HEK293 (cell line): ENCODE results near the gene RNF224.

Experiments used
- AEBP2 ChIP-seq: fragments of 450-650 bp; formaldehyde crosslinking; IDR thresholded peaks from 2 replicates; pipeline ENCODE4 v1.5.1; 2016; ENCODE audit warnings: missing biosample characterization, missing genetic modification characterization, borderline replicate concordance
- FEZF1 ChIP-seq: fragments of 450-650 bp; formaldehyde crosslinking; IDR thresholded peaks from 2 replicates; pipeline ENCODE4 v1.5.1; 2016; ENCODE audit warnings: missing biosample characterization, missing genetic modification characterization
- GLI2 ChIP-seq: fragments of 450-650 bp; formaldehyde crosslinking; IDR thresholded peaks from 2 replicates; pipeline ENCODE4; 2017; ENCODE audit warnings: missing biosample characterization, missing genetic modification characterization, low read depth, borderline replicate concordance
- HOXD13 ChIP-seq: sonication (generic); formaldehyde crosslinking; IDR thresholded peaks from 2 replicates; pipeline ENCODE4 v1.8.0; 2022; ENCODE audit warnings: missing genetic modification reagents, borderline replicate concordance
- IKZF3 ChIP-seq: fragments of 450-650 bp; IDR thresholded peaks from 2 replicates; pipeline ENCODE4 v1.5.0; 2018; ENCODE audit warnings: missing biosample characterization, mild to moderate bottlenecking, missing genetic modification characterization, moderate library complexity
- KLF10 ChIP-seq: fragments of 450-650 bp; IDR thresholded peaks from 2 replicates; pipeline ENCODE4 v1.5.1; 2018; ENCODE audit warnings: missing biosample characterization, mild to moderate bottlenecking, missing genetic modification characterization
- KLF8 ChIP-seq: fragments of 450-650 bp; formaldehyde crosslinking; IDR thresholded peaks from 2 replicates; pipeline ENCODE4 v1.5.1; 2016; ENCODE audit warnings: missing biosample characterization, missing genetic modification characterization
- KLF9 ChIP-seq: fragments of 450-650 bp; formaldehyde crosslinking; IDR thresholded peaks from 2 replicates; pipeline ENCODE4 v1.5.1; 2016; ENCODE audit warnings: missing biosample characterization, missing genetic modification characterization, low read depth
- MEIS1 ChIP-seq: sonication (generic); formaldehyde crosslinking; IDR thresholded peaks from 2 replicates; pipeline ENCODE4 v1.8.1; 2022; ENCODE audit warnings: missing genetic modification reagents, mild to moderate bottlenecking, borderline replicate concordance
- MYNN ChIP-seq: fragments of 450-650 bp; formaldehyde crosslinking; IDR thresholded peaks from 2 replicates; pipeline ENCODE4 v1.5.1; 2016; ENCODE audit warnings: missing biosample characterization, missing genetic modification characterization, borderline replicate concordance
- SALL2 ChIP-seq: fragments of 450-650 bp; formaldehyde crosslinking; IDR thresholded peaks from 2 replicates; pipeline ENCODE4 v1.5.0; 2017; ENCODE audit warnings: missing biosample characterization, mild to moderate bottlenecking, missing genetic modification characterization, borderline replicate concordance
- TCF7L2 ChIP-seq: IDR thresholded peaks from 2 replicates; pipeline ENCODE4 v1.6.1; 2011; ENCODE audit warnings: low read depth, mild to moderate bottlenecking, inconsistent platforms, low read length, moderate library complexity, borderline replicate concordance
- ZBTB17 ChIP-seq: fragments of 450-650 bp; formaldehyde crosslinking; IDR thresholded peaks from 2 replicates; pipeline ENCODE4 v1.5.1; 2016; ENCODE audit warnings: missing biosample characterization, missing genetic modification characterization
- ZBTB48 ChIP-seq: fragments of 450-650 bp; formaldehyde crosslinking; IDR thresholded peaks from 2 replicates; pipeline ENCODE4 v1.5.1; 2016; ENCODE audit warnings: missing biosample characterization, missing genetic modification characterization
- ZBTB7A ChIP-seq: fragments of 450-650 bp; formaldehyde crosslinking; IDR thresholded peaks from 2 replicates; pipeline ENCODE4 v1.5.1; 2016; ENCODE audit warnings: low read depth, missing biosample characterization, missing genetic modification characterization
- ZFP37 ChIP-seq: fragments of 450-650 bp; formaldehyde crosslinking; IDR thresholded peaks from 2 replicates; pipeline ENCODE4 v1.5.1; 2016; ENCODE audit warnings: missing biosample characterization, missing genetic modification characterization
- ZNF112 ChIP-seq: fragments of 450-650 bp; formaldehyde crosslinking; IDR thresholded peaks from 2 replicates; pipeline ENCODE4 v1.5.0; 2017; ENCODE audit warnings: missing biosample characterization, missing genetic modification characterization
- ZNF155 ChIP-seq: fragments of 450-650 bp; formaldehyde crosslinking; IDR thresholded peaks from 2 replicates; pipeline ENCODE4 v1.5.1; 2016; ENCODE audit warnings: missing biosample characterization, missing genetic modification characterization
- ZNF174 ChIP-seq: fragments of 450-650 bp; formaldehyde crosslinking; IDR thresholded peaks from 2 replicates; pipeline ENCODE4 v1.5.0; 2017; ENCODE audit warnings: missing biosample characterization, mild to moderate bottlenecking, missing genetic modification characterization
- ZNF184 ChIP-seq: fragments of 450-650 bp; IDR thresholded peaks from 2 replicates; pipeline ENCODE4 v1.5.1; 2018; ENCODE audit warnings: missing biosample characterization, mild to moderate bottlenecking, missing genetic modification characterization
- ZNF248 ChIP-seq: fragments of 450-650 bp; formaldehyde crosslinking; IDR thresholded peaks from 2 replicates; pipeline ENCODE4 v1.5.1; 2017; ENCODE audit warnings: missing biosample characterization, missing genetic modification characterization
- ZNF311 ChIP-seq: fragments of 450-650 bp; formaldehyde crosslinking; IDR thresholded peaks from 2 replicates; pipeline ENCODE4 v1.5.1; 2017; ENCODE audit warnings: missing biosample characterization, missing genetic modification characterization, borderline replicate concordance
- ZNF324 ChIP-seq: fragments of 450-650 bp; formaldehyde crosslinking; IDR thresholded peaks from 2 replicates; pipeline ENCODE4 v1.5.1; 2016; ENCODE audit warnings: missing biosample characterization, missing genetic modification characterization
- ZNF366 ChIP-seq: fragments of 450-650 bp; formaldehyde crosslinking; conservative IDR thresholded peaks from 2 replicates; pipeline ENCODE4 v1.5.1; 2016; ENCODE audit warnings: missing biosample characterization, missing genetic modification characterization
- ZNF473 ChIP-seq: fragments of 450-650 bp; formaldehyde crosslinking; IDR thresholded peaks from 2 replicates; pipeline ENCODE4 v1.5.1; 2017; ENCODE audit warnings: missing biosample characterization, missing genetic modification characterization
- ZNF510 ChIP-seq: fragments of 450-650 bp; formaldehyde crosslinking; IDR thresholded peaks from 2 replicates; pipeline ENCODE4 v1.5.1; 2018; ENCODE audit warnings: mild to moderate bottlenecking, missing genetic modification characterization, missing biosample characterization; ENCODE audit not compliant: insufficient replicate concordance
- ZNF529 ChIP-seq: fragments of 450-650 bp; formaldehyde crosslinking; IDR thresholded peaks from 2 replicates; pipeline ENCODE4 v1.5.1; 2017; ENCODE audit warnings: missing genetic modification characterization, missing biosample characterization; ENCODE audit not compliant: insufficient replicate concordance
- ZNF549 ChIP-seq: fragments of 450-650 bp; IDR thresholded peaks from 2 replicates; pipeline ENCODE4 v1.5.1; 2018; ENCODE audit warnings: missing biosample characterization, missing genetic modification characterization, mild to moderate bottlenecking, inconsistent platforms, moderate library complexity
- ZNF623 ChIP-seq: fragments of 450-650 bp; formaldehyde crosslinking; IDR thresholded peaks from 2 replicates; pipeline ENCODE4 v1.5.1; 2016; ENCODE audit warnings: missing biosample characterization, missing genetic modification characterization
- ZNF624 ChIP-seq: fragments of 450-650 bp; formaldehyde crosslinking; IDR thresholded peaks from 2 replicates; pipeline ENCODE4 v1.5.1; 2017; ENCODE audit warnings: missing biosample characterization, missing genetic modification characterization
- TF ChIP-seq, protein P1 (sequence below): fragments of 450-650 bp; formaldehyde crosslinking; IDR thresholded peaks from 2 replicates; pipeline ENCODE4 v1.5.1; 2016; ENCODE audit warnings: missing biosample characterization, missing genetic modification characterization
- TF ChIP-seq, protein P2 (sequence below): fragments of 450-650 bp; formaldehyde crosslinking; IDR thresholded peaks from 2 replicates; pipeline ENCODE4 v1.5.0; 2017; ENCODE audit warnings: missing biosample characterization, missing genetic modification characterization, borderline replicate concordance
- TF ChIP-seq, protein P3 (sequence below): fragments of 450-650 bp; IDR thresholded peaks from 2 replicates; pipeline ENCODE4 v1.5.1; 2018; ENCODE audit warnings: missing biosample characterization, mild to moderate bottlenecking, missing genetic modification characterization

Gene RNF224

DNA sequence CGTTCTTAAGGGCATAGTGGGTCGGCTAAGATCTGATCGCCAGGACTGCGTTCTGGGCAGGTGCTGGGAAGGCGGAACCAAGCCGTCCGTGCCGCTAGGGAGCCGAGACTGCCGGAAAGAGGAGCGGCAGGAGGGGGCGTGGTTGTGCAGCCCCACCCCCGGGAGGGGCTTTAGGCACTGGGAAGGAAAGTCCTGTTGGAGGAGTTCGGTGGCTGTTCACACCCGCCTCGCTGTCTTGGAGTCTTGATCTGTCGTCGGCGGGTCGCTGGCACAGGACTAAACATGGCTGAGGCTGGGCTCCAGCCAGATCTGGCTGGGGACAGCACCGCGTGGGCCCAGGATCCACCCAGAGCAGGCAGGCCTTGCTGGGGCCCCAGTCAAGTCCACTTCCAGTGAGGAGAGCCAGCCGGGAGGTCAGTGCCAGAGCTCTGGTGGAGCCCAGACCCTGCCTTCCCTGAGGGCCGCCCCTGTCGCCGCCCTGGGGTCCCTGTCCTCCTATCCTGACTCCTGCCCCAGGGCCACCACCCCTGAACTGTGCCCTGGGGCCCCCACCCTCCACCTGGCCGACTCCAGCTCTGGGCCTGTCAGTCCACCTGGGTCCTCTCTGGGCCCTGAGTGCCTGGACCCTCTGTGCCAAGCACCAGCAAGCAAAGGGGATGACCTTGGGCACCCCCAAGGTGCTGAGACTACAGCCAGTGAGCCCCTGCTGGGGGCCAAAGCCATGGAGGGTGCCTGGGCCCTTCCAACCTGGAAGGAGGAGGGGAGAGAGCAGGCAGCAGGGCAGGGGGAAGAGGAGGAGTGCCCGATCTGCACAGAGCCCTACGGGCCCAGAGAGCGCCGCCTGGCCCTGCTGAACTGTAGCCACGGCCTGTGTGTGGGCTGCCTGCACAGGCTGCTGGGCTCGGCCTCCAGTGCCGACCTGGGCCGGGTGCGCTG lies 9.8 kb upstream of the RNF224 start (continued):
- TF ChIP-seq, protein P1, sequence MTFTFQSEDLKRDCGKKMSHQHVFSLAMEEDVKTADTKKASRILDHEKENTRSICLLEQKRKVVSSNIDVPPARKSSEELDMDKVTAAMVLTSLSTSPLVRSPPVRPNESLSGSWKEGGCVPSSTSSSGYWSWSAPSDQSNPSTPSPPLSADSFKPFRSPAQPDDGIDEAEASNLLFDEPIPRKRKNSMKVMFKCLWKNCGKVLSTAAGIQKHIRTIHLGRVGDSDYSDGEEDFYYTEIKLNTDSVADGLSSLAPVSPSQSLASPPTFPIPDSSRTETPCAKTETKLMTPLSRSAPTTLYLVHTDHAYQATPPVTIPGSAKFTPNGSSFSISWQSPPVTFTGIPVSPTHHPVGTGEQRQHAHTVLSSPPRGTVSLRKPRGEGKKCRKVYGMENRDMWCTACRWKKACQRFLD (tag by site-specific recombination): no peak
- TF ChIP-seq ZBTB7A (no peak), ZNF549 (no peak), ZNF623 (tag by site-specific recombination) (no peak), ZNF324 (tag by site-specific recombination) (no peak), ZNF473 (tag by site-specific recombination) (no peak), HOXD13 (no peak), ZBTB48 (no peak), ZNF155 (tag by site-specific recombination) (no peak), IKZF3 (tag by site-specific recombination) (no peak; the same call in 1 of the 2 replicates), MEIS1 (no peak), GLI2 (tag by site-specific recombination) (no peak), ZNF529 (tag by site-specific recombination) (no peak), MYNN (tag by site-specific recombination) (no peak), KLF10 (tag by site-specific recombination) (peak; percentile 45; the same call in 1 of the 2 replicates), ZNF184 (no peak), ZBTB17 (peak; percentile 89), ZNF311 (tag by site-specific recombination) (no peak), KLF8 (tag by site-specific recombination) (peak; percentile 61; the same call in 1 of the 2 replicates), FEZF1 (tag by site-specific recombination) (no peak), ZNF248 (no peak), ZNF174 (no peak), ZNF366 (tag by site-specific recombination) (no peak), ZNF112 (no peak), ZNF510 (tag by site-specific recombination) (no peak), KLF9 (tag by site-specific recombination) (peak; percentile 99), TCF7L2 (no peak), ZNF624 (tag by site-specific recombination) (no peak), SALL2 (tag by site-specific recombination) (no peak), ZFP37 (tag by site-specific recombination) (no peak), AEBP2 (tag by site-specific recombination) (no peak)
- TF ChIP-seq, protein P2, sequence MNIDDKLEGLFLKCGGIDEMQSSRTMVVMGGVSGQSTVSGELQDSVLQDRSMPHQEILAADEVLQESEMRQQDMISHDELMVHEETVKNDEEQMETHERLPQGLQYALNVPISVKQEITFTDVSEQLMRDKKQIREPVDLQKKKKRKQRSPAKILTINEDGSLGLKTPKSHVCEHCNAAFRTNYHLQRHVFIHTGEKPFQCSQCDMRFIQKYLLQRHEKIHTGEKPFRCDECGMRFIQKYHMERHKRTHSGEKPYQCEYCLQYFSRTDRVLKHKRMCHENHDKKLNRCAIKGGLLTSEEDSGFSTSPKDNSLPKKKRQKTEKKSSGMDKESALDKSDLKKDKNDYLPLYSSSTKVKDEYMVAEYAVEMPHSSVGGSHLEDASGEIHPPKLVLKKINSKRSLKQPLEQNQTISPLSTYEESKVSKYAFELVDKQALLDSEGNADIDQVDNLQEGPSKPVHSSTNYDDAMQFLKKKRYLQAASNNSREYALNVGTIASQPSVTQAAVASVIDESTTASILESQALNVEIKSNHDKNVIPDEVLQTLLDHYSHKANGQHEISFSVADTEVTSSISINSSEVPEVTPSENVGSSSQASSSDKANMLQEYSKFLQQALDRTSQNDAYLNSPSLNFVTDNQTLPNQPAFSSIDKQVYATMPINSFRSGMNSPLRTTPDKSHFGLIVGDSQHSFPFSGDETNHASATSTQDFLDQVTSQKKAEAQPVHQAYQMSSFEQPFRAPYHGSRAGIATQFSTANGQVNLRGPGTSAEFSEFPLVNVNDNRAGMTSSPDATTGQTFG (tag by site-specific recombination): no peak
- TF ChIP-seq, protein P3, sequence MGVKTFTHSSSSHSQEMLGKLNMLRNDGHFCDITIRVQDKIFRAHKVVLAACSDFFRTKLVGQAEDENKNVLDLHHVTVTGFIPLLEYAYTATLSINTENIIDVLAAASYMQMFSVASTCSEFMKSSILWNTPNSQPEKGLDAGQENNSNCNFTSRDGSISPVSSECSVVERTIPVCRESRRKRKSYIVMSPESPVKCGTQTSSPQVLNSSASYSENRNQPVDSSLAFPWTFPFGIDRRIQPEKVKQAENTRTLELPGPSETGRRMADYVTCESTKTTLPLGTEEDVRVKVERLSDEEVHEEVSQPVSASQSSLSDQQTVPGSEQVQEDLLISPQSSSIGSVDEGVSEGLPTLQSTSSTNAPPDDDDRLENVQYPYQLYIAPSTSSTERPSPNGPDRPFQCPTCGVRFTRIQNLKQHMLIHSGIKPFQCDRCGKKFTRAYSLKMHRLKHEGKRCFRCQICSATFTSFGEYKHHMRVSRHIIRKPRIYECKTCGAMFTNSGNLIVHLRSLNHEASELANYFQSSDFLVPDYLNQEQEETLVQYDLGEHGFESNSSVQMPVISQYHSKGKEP (tag by site-specific recombination): no peak
